C4-2B (cell line): ENCODE results near the gene GPALPP1.

Experiments used
- ZFX ChIP-seq: fragments of 450-650 bp; IDR thresholded peaks from 2 replicates; pipeline ENCODE4 v1.6.1; 2017
- TF ChIP-seq, protein P1 (sequence below): fragments of 450-650 bp; conservative IDR thresholded peaks from 2 replicates; pipeline ENCODE4 v1.5.1; 2017; ENCODE audit warnings: mild to moderate bottlenecking

- no peak for TF ChIP-seq ZFX
- TF ChIP-seq, protein P1, sequence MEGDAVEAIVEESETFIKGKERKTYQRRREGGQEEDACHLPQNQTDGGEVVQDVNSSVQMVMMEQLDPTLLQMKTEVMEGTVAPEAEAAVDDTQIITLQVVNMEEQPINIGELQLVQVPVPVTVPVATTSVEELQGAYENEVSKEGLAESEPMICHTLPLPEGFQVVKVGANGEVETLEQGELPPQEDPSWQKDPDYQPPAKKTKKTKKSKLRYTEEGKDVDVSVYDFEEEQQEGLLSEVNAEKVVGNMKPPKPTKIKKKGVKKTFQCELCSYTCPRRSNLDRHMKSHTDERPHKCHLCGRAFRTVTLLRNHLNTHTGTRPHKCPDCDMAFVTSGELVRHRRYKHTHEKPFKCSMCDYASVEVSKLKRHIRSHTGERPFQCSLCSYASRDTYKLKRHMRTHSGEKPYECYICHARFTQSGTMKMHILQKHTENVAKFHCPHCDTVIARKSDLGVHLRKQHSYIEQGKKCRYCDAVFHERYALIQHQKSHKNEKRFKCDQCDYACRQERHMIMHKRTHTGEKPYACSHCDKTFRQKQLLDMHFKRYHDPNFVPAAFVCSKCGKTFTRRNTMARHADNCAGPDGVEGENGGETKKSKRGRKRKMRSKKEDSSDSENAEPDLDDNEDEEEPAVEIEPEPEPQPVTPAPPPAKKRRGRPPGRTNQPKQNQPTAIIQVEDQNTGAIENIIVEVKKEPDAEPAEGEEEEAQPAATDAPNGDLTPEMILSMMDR, result peak; percentile 23
Measured at GRCh38 chr13:44978328-44978727, 11.0 kb upstream of the GPALPP1 start.
